Activated naive CD4-positive, alpha-beta T cell treated with anti-CD3 and anti-CD28 coated beads for 36 hours (primary cell): ENCODE data around the gene GPD2. TPM values are rescaled to one million over a fixed set of nuclear protein-coding genes. Genes with fewer than 3 reads are reported as not detected.

ENCODE experiments used
- CTCF ChIA-PET: fragments of 350-600 bp; sonication (Branson Sonifier 250); formaldehyde crosslinking; loops from one replicate; lab custom pipeline; 2021; ENCODE audit warnings: antibody characterized with exemption; lab: Charles Lee
- DNase-seq: peaks from one replicate; pipeline ENCODE4 v3.0.0-alpha.2; 2020
- H3K27ac Mint-ChIP-seq: one replicate; pipeline ENCODE4 v1.8.0; 2021; ENCODE audit warnings: mild to moderate bottlenecking, mixed read lengths
- H3K27me3 Mint-ChIP-seq: one replicate; pipeline ENCODE4 v1.8.0; 2021; ENCODE audit warnings: low read depth, mixed read lengths
- H3K36me3 Mint-ChIP-seq: one replicate; pipeline ENCODE4 v1.8.0; 2021; ENCODE audit warnings: low read depth, mixed read lengths
- H3K4me1 Mint-ChIP-seq: one replicate; pipeline ENCODE4 v1.8.0; 2021; ENCODE audit warnings: low read depth, mixed read lengths
- H3K4me3 Mint-ChIP-seq: one replicate; pipeline ENCODE4 v1.8.0; 2021; ENCODE audit warnings: mild to moderate bottlenecking, moderate library complexity, mixed read lengths
- H3K9me3 Mint-ChIP-seq: one replicate; pipeline ENCODE4 v1.8.0; 2021; ENCODE audit warnings: mixed read lengths
- intact Hi-C: fragments of 100-400 bp; cut with micrococcal nuclease; formaldehyde crosslinking; loops from one replicate; pipeline ENCODE4 v1.15.1; 2023
- total RNA-seq, 2 experiments: library from RNA; stranded (reverse); gene quantifications; one replicate each; pipeline ENCODE4 v1.2.3, GENCODE V29; 2021

The GPD2 gene
- total RNA-seq, 2 experiments from 2014 or later = 18.8 to 19.9 TPM

DNA sequence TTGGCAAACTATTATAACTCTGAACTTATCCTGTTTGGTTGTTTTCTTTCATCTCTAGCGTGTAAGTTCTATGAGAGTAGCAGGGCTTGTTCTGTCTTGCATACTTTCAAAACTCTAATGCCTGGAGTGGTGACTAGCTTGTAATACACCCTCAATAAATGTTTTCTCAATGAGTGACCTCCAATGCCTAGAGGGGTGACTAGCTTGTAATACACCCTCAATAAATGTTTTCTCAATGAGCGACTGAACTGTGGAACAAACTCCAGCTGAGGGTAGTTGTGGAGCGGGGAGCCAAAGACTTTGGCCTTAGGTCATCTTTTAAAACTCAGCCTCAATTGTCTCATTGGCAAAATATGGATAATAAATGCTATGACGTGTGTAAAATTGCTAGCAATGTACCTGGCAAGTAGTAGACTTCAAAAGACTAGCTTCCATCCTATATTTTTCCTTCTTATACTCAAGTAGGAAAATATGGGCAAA is 1.8 kb downstream of the GPD2 start:
- DNase-seq = no peak
- Mint-ChIP-seq H3K27ac (no peak overlapping the region), H3K36me3 (peaks cover 6% of the 10 kb centered on the region), H3K9me3 (no peaks in the 10 kb centered on the region), H3K27me3 (no peaks in the 10 kb centered on the region), H3K4me1 (peaks cover 23% of the 10 kb centered on the region), H3K4me3 (peak overlapping the region; percentile 94)
- intact Hi-C loops = loop anchor here (1.0 to 2.0 kb wide), 4 partner anchors 17 to 151 kb away; no protein-coding TSS in a partner anchor
- CTCF ChIA-PET = interaction anchor here (0.9 to 1.5 kb wide), 3 partner anchors 9 to 151 kb away, joined by 4 to 5 read pairs (median 4); no protein-coding TSS in a partner anchor

DNA sequence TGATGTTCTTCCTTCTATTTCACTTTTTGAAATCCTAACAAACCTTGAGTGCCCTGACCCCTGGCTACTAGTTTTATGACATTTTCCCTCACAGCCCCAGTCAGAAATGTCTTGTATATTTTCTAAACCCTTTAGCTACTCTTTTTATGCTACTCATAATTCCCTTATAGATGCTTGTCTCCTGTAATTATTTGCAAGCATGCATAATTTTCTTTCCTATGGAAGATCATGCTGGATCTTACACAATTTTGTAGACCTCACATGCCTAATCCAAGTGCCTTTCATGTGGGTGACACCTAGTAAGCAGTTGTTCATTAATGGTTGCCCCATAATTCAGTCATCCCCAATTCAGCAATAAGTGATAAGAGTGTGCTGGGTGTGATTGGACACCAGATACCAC is 6.9 kb downstream of the GPD2 start:
- CTCF ChIA-PET = interaction anchor here (1.1 kb wide), 1 partner anchor 43 kb away, joined by 3 read pairs; no protein-coding TSS in a partner anchor
- intact Hi-C loops = no loop called here

DNA sequence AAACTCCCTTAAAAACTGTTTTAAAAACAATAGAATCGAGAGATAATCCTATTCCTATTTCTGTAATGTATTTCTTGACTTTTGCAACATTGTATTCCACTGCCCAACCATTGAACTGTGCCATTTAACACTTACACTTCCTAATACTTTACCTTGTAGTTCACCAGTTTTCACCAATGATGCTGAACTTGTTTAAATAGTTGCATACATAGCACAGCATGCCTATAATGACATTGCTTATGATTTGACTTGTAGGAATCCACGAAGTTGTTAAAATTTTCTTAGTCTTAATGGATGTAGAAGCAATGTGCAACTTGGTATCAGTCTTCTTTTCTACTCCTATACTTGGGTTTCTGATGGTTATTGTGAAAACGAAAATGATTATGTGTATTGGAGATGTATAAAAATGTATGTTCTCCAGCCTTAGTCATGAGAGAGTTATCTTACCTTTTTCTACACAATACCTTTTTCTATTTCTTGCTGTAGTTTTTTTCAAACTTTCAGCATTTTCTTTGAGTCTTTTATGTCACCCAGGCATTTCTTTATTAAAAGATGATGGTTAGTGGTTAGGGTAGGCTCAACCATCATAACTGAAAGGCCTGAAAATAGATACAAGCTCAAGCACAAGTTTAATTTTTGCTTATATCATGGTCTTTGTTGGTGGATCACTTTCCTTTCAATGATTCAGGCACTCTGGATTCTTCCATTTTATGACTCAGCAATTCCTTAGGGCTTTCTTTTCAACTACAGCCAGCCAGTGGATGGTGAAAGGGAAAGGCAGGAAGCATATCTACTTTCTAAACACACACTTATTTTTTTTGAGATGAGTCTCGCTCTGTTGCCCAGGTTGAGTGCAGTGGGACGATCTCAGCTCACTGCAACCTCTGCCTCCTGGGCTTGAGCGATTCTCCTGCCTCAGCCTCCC is 9.4 kb downstream of the GPD2 start:
- Mint-ChIP-seq H3K4me1 (peaks cover 15% of the 10 kb centered on the region), H3K27ac (no peak overlapping the region), H3K9me3 (peaks cover 2% of the 10 kb centered on the region), H3K27me3 (no peaks in the 10 kb centered on the region), H3K4me3 (no peak overlapping the region), H3K36me3 (peaks cover 7% of the 10 kb centered on the region)
- no peak for DNase-seq
- intact Hi-C loops = no loop called here
- CTCF ChIA-PET = interaction anchor here (0.6 to 0.7 kb wide), 2 partner anchors 17 to 431 kb away, joined by 3 read pairs; no protein-coding TSS in a partner anchor

More for the DNA sequence above, 6.9 kb downstream of the GPD2 start:
- Mint-ChIP-seq H3K36me3 (peaks cover 4% of the 10 kb centered on the region), H3K27ac (no peak overlapping the region), H3K4me3 (no peak overlapping the region), H3K27me3 (no peaks in the 10 kb centered on the region), H3K9me3 (no peaks in the 10 kb centered on the region), H3K4me1 (peaks cover 25% of the 10 kb centered on the region)
- no peak for DNase-seq

DNA sequence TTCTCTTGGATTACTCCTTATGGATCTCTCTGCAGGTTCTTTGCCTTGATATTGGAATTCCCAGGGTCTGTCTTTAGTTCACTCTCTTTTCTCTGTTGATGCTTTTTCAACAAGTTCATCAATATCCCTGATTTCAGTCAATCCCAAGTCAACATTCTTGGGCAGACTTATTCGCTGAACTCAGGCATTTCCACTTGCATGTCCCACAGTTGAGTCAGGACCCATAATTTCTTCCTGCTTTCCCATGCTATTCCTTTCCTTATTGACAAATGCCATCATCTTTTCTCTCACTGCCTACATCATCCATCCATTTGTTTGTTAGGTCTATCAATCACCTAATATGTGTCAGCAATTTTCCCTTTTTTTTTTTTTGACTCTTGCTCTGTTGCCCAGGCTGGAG is 11.6 kb downstream of the GPD2 start:
- intact Hi-C loops = no loop called here
- Mint-ChIP-seq H3K36me3 (peaks cover 11% of the 10 kb centered on the region), H3K4me1 (peaks cover 17% of the 10 kb centered on the region), H3K9me3 (peaks cover 6% of the 10 kb centered on the region), H3K27me3 (no peaks in the 10 kb centered on the region), H3K27ac (no peak overlapping the region), H3K4me3 (no peak overlapping the region)
- DNase-seq = no peak
- CTCF ChIA-PET = no interaction called here

DNA sequence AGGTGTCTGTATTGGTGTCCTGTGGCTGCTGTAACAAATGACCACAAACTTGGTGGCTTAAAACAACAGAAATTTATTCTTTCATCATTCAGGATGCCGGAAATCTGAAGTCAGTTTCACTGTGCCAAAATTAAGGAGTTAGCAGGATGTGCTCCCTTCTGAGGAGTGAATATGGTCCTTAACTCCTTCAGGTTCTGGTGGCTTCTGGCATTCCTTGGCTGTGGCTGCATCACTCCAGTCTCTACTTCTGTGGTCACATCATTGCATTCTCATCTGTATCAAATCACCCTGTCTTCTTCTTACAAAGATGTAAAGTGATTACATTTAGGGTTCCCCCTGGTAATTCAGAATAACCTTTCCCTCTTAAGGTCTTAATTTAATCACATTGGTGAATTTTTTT is 12.6 kb downstream of the GPD2 start:
- H3K27ac Mint-ChIP-seq = no peak overlapping the region
- H3K4me1 Mint-ChIP-seq = peaks cover 19% of the 10 kb centered on the region
- H3K9me3 Mint-ChIP-seq = peaks cover 7% of the 10 kb centered on the region
- peaks cover 14% of the 10 kb centered on the region for H3K36me3 Mint-ChIP-seq
- CTCF ChIA-PET = no interaction called here
- no peak for DNase-seq
- H3K27me3 Mint-ChIP-seq = no peaks in the 10 kb centered on the region
- H3K4me3 Mint-ChIP-seq = no peak overlapping the region
- intact Hi-C loops = no loop called here

DNA sequence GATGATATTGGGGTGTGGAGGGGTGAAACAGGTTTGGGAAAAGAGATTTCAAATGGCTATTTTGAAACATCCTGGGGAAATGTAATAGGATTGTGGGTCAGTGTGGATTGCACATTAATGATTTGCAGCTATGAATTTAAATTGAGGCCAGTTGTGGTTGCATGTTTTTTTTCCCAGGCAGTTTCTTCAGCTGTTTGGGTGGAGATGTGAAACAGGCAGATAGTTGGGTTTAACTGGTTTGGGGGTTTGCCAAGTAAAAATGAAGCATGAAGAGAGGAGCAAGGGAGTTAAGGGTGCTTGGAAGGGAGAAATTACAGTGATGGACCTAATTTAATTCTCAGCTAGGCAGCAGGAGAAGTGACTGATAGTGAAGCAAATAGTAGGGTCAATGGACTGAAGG is 16.8 kb downstream of the GPD2 start:
- H3K9me3 Mint-ChIP-seq = peaks cover 7% of the 10 kb centered on the region
- DNase-seq = no peak
- H3K27ac Mint-ChIP-seq = no peak overlapping the region
- H3K4me3 Mint-ChIP-seq = no peak overlapping the region
- peaks cover 14% of the 10 kb centered on the region for H3K4me1 Mint-ChIP-seq
- H3K36me3 Mint-ChIP-seq = peaks cover 14% of the 10 kb centered on the region
- CTCF ChIA-PET = no interaction called here
- H3K27me3 Mint-ChIP-seq = no peaks in the 10 kb centered on the region
- intact Hi-C loops = no loop called here

DNA sequence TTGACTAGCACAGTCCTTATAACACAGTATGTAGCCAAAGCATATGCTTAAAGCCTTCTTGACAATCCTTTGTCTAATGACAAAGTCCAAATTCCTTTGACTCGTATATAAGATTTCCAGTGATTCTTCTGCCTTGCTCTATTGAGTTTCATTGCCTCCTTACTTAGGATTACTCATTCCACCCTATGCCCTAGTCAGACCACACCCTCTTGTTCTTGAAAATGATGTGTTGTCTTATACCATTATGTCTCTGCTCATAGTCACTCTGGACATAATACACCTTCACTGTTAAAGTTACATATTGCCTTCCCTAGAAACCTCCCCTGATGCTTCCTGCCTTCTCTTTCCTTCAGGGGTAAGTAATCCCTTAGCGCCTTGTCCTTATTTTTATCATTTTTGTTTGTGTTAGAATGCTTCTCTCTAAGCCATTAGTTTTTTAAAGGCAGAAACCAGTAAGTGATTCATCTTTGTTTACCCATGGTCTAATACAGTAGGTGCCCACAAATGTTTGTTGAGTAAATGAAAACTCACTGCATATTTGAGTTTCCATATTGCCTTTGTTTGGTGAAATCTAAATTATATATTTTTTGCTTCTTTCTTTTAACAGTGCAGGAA is 19.3 kb downstream of the GPD2 start:
- Mint-ChIP-seq H3K4me3 (no peak overlapping the region), H3K36me3 (peaks cover 7% of the 10 kb centered on the region), H3K4me1 (peaks cover 18% of the 10 kb centered on the region), H3K9me3 (peaks cover 5% of the 10 kb centered on the region), H3K27ac (no peak overlapping the region), H3K27me3 (no peaks in the 10 kb centered on the region)
- no peak for DNase-seq
- intact Hi-C loops = loop anchor here (1.0 kb wide), 1 partner anchor 18 kb away; no protein-coding TSS in a partner anchor
- CTCF ChIA-PET = no interaction called here

DNA sequence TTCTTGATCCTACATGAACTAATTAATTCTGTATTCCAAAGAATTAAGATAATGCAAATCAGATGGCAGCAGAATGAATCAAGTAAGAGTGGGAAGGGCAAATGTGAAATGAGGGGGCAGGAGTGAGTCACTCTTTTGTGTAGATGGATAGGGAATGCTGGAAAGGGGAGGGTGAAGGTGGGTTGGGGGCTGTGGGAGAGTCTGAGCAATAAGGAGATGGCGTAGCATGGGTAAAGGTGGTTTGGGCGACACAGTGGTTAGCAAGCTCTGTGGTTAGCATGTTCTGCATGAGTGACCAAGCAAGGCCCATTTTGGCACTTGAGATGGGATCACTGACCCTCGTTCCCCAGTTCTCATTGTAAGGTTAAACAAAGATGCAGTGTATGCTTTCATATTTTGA is 20.4 kb downstream of the GPD2 start:
- H3K27me3 Mint-ChIP-seq = no peaks in the 10 kb centered on the region

DNA sequence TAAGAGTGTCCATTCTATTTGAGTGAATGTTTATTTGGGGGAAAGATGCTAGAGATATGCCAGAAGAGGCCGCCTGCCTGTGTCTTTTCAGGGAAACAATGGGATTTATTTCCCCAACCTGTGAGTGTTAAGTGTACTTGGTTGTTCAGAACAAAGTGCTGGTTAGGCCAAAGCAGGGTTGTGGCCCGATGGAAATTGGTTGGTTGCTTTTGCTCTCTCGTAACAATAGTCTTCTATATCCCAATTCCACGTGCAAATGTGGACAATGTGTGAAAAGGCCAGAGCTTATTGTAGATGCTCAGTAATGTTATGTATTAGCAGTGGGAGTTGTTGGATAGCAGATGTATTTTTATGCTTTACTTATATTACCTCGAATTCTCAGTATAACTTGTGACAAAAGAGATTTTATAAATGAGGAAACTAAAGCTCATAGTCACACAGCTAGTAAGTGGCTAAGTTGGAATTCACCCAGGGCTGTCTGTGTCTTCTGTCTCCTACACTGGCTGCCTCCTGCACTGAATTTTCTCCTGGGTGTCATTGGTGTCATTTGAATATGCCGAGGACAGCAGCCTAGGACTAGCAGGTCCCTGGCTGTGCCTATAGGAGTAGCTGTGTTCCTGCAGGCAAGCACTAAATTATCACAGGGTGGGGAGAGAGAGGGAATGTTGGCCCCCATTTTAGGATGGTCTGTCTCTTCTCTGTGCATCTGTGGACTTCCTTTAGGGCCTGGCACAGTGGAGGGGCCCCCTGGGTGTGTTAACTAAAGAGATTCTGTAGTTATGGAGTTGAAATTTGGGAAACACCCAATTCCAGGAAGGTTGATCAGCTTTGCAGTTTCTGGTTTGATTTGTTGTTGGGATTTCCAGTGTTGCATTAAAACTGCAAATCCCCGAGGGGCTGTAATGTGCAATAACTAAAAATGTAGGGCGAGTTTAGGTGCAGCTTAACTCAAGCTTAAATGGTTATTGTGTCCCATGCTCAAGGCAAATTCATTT is 21.6 kb downstream of the GPD2 start:
- Mint-ChIP-seq H3K4me1 (peaks cover 15% of the 10 kb centered on the region), H3K27ac (no peak overlapping the region), H3K27me3 (no peaks in the 10 kb centered on the region), H3K36me3 (peaks cover 4% of the 10 kb centered on the region), H3K4me3 (no peak overlapping the region), H3K9me3 (peaks cover under 1% of the 10 kb centered on the region)
- no peak for DNase-seq
- CTCF ChIA-PET = no interaction called here
- intact Hi-C loops = loop anchor here (1.0 kb wide), 1 partner anchor 14 kb away; no protein-coding TSS in a partner anchor

More for the DNA sequence above, 20.4 kb downstream of the GPD2 start:
- peaks cover 18% of the 10 kb centered on the region for H3K4me1 Mint-ChIP-seq
- DNase-seq = no peak
- peaks cover 7% of the 10 kb centered on the region for H3K36me3 Mint-ChIP-seq
- peaks cover 5% of the 10 kb centered on the region for H3K9me3 Mint-ChIP-seq
- no peak overlapping the region for H3K4me3 Mint-ChIP-seq
- CTCF ChIA-PET = interaction anchor here (0.6 kb wide), 2 partner anchors 13 to 17 kb away, joined by 4 to 7 read pairs; no protein-coding TSS in a partner anchor
- H3K27ac Mint-ChIP-seq = no peak overlapping the region
- intact Hi-C loops = no loop called here

DNA sequence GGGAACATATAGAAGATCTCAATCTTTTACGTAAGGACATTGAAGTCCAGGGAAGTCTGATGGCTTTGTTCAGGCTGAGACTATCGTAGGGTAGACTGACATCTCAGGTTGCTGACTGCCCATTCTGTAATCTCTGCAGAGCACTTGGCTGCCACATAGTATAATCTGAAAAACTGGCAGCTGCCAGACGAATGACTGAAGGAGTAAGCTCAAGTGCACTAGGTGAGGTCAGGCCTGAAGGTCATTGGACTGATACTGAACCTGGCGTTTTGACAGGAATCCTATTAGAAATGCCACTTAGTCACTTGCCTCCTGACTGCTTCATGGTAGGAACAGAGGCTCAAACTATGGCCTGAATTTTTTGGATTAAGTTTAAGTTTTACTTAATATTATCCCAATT is 23.5 kb downstream of the GPD2 start:
- Mint-ChIP-seq H3K27ac (no peak overlapping the region), H3K4me3 (no peak overlapping the region), H3K36me3 (peaks cover 2% of the 10 kb centered on the region), H3K9me3 (no peaks in the 10 kb centered on the region), H3K27me3 (no peaks in the 10 kb centered on the region), H3K4me1 (peaks cover 13% of the 10 kb centered on the region)
- DNase-seq = no peak
- CTCF ChIA-PET = no interaction called here
- intact Hi-C loops = no loop called here

DNA sequence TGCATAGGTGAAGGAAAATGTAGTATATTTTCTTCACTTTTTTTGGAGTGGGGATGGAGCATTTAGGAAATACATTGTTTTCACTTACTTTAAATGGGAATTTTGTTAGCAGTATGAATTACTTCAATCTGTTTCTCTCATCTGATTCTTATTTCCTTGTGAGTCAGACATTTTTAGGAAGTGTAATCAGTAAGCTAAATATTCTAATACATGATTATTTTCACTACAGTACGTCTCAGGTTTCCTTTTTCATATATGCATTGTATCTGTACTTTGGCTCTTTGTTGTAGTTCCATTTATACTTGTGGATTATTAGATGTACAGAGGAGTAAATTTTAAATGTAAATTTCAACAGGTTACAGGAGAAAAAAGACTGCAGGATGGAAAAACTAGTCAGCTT is 27.9 kb downstream of the GPD2 start:
- no peak overlapping the region for H3K4me3 Mint-ChIP-seq
- no peaks in the 10 kb centered on the region for H3K9me3 Mint-ChIP-seq
- intact Hi-C loops = no loop called here
- DNase-seq = no peak
- CTCF ChIA-PET = interaction anchor here (0.5 kb wide), 1 partner anchor 42 kb away, joined by 3 read pairs; no protein-coding TSS in a partner anchor
- peaks cover 9% of the 10 kb centered on the region for H3K4me1 Mint-ChIP-seq
- H3K27ac Mint-ChIP-seq = no peak overlapping the region
- peaks cover 2% of the 10 kb centered on the region for H3K36me3 Mint-ChIP-seq
- no peaks in the 10 kb centered on the region for H3K27me3 Mint-ChIP-seq
